NK-92 (cell line): ENCODE data around the gene PCDHA4.
"Not testable (repeated sequence)": the region's sequence is repeated elsewhere in the genome, so short reads cannot be mapped to it uniquely, and the experiment has no call there.

ENCODE experiments used
- DNase-seq: peaks from one replicate; lab custom pipeline; 2025; ENCODE audit not compliant: unreplicated experiment; lab: John Stamatoyannopoulos, UW

PCDHA4 gene

DNA sequence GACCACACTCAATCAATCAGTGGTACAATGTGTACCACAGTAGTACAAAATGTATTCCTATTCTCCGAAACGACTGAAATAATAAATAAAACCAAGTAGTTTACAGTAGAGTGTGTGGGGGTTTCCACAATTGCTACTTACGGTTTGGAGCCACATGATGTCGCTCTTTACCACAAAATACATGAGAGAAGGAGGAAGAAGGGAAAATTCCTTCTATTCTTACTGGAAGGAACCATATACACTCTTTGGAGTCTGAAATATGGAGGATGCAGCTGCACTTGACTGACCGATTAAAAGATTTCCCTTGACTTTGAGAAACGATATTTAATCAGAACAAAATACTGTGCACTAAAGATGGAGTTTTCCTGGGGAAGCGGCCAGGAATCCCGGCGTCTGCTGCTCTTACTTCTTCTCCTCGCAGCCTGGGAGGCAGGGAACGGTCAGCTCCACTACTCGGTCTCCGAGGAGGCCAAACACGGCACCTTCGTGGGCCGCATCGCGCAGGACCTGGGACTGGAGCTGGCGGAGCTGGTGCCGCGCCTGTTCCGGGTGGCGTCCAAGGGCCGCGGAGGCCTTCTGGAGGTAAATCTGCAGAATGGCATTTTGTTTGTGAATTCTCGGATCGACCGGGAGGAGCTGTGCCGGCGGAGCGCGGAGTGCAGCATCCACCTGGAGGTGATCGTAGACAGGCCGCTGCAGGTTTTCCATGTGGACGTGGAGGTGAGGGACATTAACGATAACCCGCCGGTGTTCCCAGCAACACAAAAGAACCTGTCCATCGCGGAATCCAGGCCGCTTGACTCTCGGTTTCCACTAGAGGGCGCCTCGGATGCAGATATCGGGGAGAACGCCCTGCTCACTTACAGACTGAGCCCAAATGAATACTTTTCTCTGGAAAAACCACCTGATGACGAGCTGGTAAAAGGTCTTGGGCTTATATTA lies at the start of gene PCDHA4:
PCDHA4 (plus strand) TSS at position 235 of the 942 bp plus-strand sequence.
- no peak for DNase-seq

DNA sequence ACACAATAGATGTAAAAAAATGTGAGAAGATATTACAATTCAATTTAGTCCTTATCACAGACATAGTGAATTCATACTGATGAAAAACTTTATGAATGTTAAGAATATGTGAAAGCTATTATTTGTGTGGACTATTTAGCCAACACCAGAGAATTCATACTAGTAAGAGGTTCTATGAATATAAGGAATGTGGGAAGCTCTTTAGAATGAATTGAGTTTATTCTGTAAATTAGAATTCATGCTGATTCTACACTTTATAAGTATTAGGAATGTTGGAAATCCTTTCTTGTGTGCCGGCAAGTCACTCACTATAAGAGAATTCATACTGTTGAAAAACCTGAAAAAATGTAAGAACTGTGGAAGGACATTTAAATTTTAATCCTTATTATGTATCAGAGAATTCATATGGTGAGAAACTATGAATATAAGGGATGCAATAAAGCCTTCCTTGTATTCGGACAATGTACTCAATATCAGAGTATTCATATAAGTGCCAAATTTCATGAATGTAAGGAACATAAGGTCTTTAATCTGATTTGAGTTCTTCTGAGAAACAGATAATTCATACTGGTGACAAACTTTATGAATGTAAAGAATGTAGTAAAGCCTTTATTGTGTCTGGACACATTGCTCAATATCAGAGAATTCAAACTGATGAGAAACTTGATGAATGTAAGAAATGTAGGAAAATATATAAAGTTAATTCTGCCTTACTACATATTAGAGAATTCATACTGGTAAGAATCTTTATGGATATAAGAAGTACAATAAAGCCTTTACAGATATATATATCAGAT lies 42.5 kb upstream of the PCDHA4 start:
- DNase-seq = no peak

DNA sequence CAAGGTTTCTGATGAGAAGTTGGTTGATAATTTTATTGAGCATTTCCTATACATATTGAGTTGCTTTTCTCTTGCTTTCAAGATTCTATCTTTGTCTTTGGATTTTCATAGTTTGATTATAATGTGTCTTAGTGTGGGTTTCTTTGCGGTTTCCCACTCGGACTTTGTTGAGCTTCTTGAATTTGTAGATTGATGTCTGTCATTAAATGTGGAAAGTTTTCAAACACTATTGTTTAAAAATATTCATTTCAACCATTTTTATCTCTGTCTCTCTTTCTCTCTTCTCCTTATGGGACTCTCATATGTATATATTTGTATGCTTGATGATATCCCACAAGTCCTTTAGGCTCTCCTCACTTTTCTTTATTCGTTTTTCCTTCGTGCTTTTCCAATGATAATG lies 39.4 kb upstream of the PCDHA4 start:
- DNase-seq = no peak

DNA sequence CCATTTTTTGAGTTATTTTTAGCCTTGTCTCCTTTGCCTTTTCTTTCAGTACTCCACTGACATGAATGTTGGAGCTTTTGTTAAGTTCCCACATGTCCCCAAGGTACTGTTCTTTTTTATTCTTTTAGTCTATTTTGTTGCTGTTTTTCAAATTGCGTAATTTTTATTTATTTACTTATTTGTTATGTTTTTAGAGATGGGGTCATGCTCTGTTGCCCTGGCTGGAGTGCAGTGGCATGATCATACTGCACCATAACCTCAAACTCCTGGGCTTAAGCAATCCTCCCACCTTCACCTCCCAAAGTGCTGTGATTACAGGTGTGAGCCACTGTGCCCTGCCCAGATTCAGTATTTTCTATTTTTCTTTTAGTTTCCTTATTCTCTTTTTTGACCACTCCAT lies 26.4 kb upstream of the PCDHA4 start:
- DNase-seq = no peak

DNA sequence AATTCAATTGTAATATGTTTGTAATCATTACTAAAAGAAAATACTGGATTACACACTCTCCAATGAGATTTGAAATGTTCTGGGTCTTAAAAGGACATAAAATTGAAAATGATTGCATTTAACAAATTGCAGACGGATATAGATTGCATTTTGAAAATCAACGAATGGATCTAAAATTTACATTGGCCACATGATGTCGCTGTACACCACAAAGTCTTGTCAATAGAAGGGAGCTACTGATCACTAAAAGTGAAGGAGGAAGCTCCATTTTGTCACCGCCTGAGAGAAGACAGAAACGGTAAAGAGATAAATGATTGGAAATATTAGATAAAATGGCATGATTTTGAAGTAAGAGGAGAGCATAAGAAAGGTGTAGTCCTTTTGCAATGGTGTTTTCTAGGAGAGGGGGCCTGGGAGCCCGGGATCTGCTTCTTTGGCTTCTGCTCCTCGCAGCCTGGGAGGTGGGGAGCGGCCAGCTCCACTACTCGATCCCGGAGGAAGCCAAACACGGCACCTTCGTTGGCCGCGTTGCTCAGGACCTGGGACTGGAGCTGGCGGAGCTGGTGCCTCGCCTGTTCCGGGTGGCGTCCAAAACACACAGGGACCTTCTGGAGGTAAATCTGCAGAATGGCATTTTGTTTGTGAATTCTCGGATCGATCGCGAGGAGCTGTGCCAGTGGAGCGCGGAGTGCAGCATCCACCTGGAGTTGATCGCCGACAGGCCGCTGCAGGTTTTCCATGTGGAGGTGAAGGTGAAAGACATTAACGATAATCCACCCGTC lies 20.8 kb upstream of the PCDHA4 start, which contains the start of gene PCDHA1:
PCDHA1 (plus strand) TSS at position 236 of the 782 bp plus-strand sequence.
- no peak for DNase-seq

DNA sequence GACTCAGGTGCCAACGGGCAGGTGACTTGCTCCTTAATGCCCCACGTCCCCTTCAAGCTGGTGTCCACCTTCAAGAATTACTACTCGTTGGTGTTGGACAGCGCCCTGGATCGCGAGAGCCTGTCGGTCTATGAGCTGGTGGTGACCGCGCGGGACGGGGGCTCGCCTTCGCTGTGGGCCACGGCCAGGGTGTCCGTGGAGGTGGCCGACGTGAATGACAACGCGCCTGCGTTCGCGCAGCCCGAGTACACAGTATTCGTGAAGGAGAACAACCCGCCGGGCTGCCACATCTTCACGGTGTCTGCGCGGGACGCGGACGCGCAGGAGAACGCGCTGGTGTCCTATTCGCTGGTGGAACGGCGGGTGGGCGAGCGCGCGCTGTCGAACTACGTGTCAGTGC lies 19.4 kb upstream of the PCDHA4 start:
- not testable (repeated sequence) for DNase-seq

DNA sequence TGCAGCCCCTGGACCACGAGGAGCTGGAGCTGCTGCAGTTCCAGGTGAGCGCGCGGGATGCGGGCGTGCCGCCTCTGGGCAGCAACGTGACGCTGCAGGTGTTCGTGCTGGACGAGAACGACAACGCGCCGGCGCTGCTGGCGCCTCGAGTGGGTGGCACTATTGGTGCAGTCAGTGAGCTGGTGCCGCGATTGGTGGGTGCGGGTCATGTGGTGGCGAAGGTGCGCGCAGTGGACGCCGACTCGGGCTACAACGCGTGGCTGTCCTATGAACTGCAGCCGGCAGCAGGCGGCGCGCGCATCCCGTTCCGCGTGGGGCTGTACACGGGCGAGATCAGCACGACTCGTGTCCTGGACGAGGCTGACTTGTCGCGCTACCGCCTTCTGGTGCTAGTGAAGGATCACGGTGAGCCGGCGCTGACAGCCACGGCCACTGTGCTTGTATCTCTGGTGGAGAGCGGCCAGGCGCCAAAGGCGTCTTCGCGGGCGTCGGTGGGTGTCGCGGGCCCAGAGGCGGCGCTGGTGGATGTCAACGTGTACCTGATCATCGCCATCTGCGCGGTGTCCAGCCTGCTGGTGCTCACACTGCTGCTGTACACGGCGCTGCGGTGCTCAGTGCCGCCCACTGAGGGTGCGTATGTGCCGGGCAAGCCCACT lies 18.9 kb upstream of the PCDHA4 start:
- DNase-seq = not testable (repeated sequence)

DNA sequence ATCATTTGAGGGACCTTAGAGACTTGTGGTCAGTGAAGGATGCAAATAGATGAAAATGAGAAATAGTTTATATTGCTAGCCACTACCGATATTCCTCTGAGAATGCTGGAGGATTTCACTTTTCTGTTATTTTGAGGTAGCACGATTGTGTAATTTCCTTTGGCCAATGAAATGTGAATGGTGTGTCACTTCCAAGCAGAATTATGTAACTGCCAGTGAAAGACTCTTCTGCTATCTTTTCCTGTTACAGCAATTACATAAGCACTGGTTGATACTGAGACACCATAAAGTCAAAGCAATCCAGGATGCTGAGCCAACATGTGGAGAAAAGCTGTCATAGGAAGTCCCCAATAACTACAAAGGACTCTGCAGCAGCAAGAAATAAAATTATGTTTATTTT lies 15.8 kb upstream of the PCDHA4 start:
- no peak for DNase-seq

DNA sequence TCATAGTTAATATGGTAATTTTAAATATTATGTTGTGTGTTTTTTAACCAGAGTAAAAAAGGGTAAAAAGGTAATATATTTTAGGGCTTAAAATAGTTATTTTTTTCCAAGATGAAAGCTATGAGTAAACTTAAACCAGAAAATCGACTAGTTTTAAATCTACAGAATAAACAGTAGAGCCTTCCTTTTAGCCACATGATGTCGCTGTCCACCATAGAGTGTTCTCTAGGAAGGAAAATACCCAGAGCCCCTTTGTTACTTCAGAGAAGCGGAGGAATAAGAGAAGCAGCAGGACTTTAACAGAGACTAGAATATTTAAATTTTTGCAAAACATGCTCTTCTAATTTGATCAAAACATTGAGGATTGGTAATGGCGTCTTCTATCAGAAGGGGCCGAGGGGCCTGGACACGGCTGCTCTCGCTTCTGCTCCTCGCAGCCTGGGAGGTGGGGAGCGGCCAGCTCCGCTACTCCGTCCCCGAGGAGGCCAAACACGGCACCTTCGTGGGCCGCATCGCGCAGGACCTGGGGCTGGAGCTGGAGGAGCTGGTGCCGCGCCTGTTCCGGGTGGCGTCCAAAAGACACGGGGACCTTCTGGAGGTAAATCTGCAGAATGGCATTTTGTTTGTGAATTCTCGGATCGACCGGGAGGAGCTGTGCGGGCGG lies 12.1 kb upstream of the PCDHA4 start, which contains the start of gene PCDHA2:
PCDHA2 (plus strand) TSS at position 258 of the 664 bp plus-strand sequence.
- no peak for DNase-seq

DNA sequence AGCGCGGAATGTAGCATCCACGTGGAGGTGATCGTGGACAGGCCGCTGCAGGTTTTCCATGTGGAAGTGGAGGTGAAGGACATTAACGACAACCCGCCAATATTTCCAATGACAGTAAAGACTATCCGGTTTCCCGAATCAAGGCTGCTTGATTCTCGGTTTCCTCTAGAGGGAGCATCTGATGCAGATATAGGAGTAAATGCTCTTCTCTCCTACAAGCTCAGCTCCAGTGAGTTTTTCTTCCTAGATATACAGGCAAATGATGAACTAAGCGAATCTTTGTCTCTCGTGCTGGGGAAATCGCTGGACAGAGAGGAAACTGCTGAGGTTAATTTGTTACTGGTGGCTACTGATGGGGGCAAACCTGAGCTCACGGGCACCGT lies 11.6 kb upstream of the PCDHA4 start:
- no peak for DNase-seq

DNA sequence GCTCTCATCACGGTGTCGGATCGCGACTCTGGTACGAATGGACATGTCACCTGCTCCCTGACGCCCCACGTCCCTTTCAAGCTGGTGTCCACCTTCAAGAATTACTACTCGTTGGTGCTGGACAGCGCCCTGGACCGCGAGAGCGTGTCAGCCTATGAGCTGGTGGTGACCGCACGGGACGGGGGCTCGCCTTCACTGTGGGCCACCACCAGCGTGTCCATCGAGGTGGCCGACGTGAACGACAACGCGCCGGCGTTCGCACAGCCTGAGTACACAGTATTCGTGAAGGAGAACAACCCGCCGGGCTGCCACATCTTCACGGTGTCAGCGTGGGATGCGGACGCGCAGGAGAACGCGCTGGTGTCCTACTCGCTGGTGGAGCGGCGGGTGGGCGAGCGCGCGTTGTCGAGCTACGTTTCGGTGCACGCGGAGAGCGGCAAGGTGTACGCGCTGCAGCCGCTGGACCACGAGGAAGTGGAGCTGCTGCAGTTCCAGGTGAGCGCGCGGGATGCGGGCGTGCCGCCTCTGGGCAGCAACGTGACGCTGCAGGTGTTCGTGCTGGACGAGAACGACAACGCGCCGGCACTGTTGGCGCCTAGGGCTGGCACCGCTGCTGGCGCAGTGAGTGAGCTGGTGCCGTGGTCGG lies 10.7 kb upstream of the PCDHA4 start:
- not testable (repeated sequence) for DNase-seq

DNA sequence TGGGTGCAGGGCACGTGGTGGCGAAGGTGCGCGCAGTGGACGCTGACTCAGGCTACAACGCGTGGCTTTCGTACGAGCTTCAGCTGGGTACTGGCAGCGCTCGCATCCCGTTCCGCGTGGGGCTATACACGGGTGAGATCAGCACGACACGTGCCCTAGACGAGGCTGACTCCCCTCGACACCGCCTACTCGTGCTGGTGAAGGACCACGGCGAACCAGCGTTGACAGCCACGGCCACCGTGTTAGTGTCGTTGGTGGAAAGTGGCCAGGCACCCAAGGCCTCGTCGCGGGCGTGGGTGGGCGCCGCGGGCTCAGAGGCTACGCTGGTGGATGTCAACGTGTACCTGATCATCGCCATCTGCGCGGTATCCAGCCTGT lies 10.2 kb upstream of the PCDHA4 start:
- DNase-seq = no peak

DNA sequence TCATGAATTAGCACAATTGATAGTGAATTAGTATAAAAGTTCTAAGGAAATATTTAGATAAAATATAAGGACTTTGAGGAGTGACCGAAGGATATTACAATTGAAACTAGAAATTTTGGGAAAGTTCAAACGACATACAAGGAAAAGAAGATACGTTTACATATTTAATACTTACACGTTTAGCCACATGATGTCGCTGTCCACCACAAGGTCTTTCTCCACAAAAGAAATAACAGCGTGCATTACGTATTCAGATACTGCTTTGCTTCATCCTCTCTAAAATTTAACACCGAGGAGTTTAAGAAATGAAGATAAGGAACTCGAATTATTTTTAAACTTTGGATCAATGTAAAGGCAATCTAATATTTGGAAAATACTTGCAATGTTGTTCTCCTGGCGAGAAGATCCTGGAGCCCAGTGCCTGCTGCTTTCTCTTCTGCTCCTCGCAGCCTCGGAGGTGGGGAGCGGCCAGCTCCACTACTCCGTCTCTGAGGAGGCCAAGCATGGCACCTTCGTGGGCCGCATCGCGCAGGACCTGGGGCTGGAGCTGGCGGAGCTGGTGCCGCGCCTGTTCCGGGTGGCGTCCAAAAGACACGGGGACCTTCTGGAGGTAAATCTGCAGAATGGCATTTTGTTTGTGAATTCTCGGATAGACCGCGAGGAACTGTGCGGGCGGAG lies 5.9 kb upstream of the PCDHA4 start, which contains the start of gene PCDHA3:
PCDHA3 (plus strand) TSS at position 242 of the 678 bp plus-strand sequence.
- DNase-seq = no peak

DNA sequence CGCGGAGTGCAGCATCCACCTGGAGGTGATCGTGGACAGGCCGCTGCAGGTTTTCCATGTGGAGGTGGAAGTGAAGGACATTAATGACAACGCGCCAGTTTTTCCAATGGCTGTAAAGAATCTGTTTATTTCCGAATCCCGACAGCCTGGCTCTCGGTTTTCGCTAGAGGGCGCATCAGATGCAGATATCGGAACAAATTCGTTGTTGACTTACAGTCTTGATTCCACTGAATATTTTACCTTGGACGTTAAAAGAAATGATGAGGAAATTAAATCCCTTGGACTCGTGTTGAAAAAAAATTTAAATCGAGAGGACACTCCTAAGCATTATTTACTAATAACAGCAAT lies 5.4 kb upstream of the PCDHA4 start:
- DNase-seq = no peak

DNA sequence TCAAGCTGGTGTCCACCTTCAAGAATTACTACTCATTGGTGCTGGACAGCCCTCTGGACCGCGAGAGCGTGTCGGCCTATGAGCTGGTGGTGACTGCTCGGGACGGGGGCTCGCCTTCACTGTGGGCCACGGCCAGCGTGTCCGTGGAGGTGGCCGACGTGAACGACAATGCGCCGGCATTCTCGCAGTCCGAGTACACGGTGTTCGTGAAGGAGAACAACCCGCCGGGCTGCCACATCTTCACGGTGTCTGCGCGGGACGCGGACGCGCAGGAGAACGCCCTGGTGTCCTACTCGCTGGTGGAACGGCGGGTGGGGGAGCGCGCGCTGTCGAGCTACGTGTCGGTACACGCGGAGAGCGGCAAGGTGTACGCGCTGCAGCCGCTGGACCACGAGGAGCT lies 4.5 kb upstream of the PCDHA4 start:
- not testable (repeated sequence) for DNase-seq

DNA sequence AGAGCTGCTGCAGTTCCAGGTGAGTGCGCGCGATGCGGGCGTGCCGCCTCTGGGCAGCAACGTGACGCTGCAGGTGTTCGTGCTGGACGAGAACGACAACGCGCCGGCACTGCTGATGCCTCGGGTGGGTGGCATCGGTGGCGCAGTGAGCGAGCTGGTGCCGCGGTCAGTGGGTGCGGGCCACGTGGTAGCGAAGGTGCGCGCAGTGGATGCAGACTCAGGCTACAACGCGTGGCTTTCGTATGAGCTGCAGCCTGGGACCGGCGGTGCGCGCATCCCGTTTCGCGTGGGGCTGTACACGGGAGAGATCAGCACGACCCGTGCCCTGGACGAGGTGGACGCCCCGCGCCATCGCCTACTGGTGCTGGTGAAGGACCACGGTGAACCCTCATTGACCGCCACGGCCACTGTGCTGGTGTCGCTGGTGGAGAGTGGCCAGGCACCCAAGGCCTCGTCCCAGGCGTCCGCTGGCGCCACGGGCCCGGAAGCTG lies 4.0 kb upstream of the PCDHA4 start:
- no peak for DNase-seq

DNA sequence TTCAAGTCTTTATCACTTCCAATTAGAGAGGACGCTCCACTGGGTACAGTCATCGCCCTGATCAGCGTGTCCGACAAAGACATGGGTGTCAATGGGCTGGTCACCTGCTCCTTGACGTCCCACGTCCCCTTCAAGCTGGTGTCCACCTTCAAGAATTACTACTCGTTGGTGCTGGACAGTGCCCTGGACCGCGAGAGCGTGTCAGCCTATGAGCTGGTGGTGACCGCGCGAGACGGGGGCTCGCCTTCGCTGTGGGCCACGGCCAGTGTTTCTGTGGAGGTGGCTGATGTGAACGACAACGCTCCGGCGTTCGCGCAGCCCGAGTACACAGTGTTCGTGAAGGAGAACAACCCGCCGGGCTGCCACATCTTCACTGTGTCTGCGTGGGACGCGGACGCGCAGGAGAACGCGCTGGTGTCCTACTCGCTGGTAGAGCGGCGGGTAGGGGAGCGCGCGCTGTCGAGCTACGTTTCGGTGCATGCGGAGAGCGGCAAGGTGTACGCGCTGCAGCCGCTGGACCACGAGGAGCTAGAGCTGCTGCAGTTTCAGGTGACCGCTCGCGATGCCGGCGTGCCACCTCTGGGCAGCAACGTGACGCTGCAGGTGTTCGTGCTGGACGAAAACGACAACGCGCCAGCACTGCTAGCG lies 1.5 kb downstream of the PCDHA4 start:
- not testable (repeated sequence) for DNase-seq

DNA sequence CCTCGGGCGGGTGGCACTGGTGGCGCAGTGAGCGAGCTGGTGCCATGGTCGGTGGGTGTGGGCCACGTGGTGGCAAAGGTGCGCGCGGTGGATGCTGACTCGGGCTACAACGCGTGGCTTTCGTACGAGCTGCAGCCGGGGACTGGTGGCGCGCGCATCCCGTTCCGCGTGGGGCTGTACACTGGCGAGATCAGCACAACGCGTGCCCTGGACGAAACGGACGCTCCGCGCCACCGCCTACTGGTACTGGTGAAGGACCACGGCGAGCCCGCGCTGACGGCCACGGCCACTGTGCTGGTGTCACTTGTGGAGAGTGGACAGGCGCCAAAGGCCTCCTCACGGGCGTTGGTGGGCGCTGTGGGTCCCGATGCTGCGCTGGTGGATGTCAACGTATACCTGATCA lies 2.0 kb downstream of the PCDHA4 start:
- DNase-seq = no peak
